Ascending aorta (tissue), 2 donors: ENCODE results near the gene MYH7B. TPM values are rescaled to one million over a fixed set of nuclear protein-coding genes. Genes with fewer than 3 reads are reported as not detected.

Experiments used
- DNase-seq, 2 donors: peaks; one replicate each; pipeline ENCODE4 v3.0.0-alpha.2; 2019; ENCODE audit warnings: low spot score in 2 of 2
- H3K27ac ChIP-seq, 2 donors: fragments of 200-600 bp; sonication (generic); one replicate each; pipeline ENCODE4 v1.5.1; 2016 to 2017; ENCODE audit warnings: mild to moderate bottlenecking in 1 of 2
- H3K27me3 ChIP-seq: fragments of 200-600 bp; sonication (generic); one replicate; pipeline ENCODE4 v1.5.1; 2017
- H3K36me3 ChIP-seq, 2 donors: fragments of 200-600 bp; sonication (generic); one replicate each; pipeline ENCODE4 v1.5.1; 2016
- H3K4me1 ChIP-seq, 2 donors: fragments of 200-600 bp; sonication (generic); one replicate each; pipeline ENCODE4 v1.5.1; 2016 to 2017; ENCODE audit warnings: mild to moderate bottlenecking in 1 of 2
- H3K4me3 ChIP-seq, 2 donors: fragments of 200-600 bp; sonication (generic); one replicate each; pipeline ENCODE4 v1.5.1; 2016 to 2017; ENCODE audit warnings: mild to moderate bottlenecking in 1 of 2
- H3K9me3 ChIP-seq, 2 donors: fragments of 200-600 bp; sonication (generic); one replicate each; pipeline ENCODE4 v1.5.1; 2016
- intact Hi-C: fragments of 100-400 bp; cut with DNase I; formaldehyde crosslinking; loops from one replicate; pipeline ENCODE4 v1.15.1; 2023
- total RNA-seq: library from RNA; depleted of rRNA; stranded (reverse); fragments of >200 nt; gene quantifications from one replicate; pipeline ENCODE4 v1.1.0, GENCODE V29; 2016
- TF ChIP-seq, protein P1 (sequence below), 3 experiments: fragments of 200-600 bp in 2 of 3; fragments of 450-650 bp in 1 of 3; sonication (generic) in 2 of 3; IDR thresholded peaks; one replicate each; pipeline ENCODE4 v1.5.1; 2016 to 2019; ENCODE audit warnings: antibody characterized with exemption in 3 of 3, mild to moderate bottlenecking in 1 of 3, moderate library complexity in 1 of 3

MYH7B gene
- total RNA-seq, 1 donor from 2014 or later = 4.7 TPM

DNA sequence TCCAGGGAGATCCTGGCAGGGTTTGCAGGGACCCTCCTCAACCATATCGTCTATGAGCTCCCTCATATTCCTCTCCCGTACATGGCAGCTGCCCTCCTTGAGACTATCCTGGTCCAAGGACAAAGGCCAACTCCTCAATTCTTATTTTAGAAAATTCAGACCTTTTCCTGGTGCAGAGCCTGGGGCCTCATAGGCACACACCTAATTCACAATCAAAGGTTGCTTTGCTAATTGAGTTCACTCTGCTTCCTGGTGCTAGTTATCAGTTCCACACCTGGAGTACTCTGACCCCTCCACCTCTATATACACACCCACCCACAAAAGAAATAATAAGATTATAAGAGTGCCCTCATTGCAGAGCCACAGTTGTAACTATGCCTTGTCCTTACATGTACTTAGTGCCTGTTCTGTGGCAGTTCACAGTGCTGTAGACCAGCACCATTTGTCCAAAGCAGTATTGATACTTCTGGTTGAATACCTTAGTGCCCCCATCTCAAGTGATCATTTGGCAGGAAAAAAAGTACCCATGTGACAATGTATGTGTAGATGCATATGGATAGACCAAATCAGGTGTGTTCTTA lies 38.8 kb upstream of the MYH7B start:
- intact Hi-C loops = no loop called here
- no peak overlapping the region for H3K27ac ChIP-seq
- no peak for DNase-seq
- TF ChIP-seq, protein P1, sequence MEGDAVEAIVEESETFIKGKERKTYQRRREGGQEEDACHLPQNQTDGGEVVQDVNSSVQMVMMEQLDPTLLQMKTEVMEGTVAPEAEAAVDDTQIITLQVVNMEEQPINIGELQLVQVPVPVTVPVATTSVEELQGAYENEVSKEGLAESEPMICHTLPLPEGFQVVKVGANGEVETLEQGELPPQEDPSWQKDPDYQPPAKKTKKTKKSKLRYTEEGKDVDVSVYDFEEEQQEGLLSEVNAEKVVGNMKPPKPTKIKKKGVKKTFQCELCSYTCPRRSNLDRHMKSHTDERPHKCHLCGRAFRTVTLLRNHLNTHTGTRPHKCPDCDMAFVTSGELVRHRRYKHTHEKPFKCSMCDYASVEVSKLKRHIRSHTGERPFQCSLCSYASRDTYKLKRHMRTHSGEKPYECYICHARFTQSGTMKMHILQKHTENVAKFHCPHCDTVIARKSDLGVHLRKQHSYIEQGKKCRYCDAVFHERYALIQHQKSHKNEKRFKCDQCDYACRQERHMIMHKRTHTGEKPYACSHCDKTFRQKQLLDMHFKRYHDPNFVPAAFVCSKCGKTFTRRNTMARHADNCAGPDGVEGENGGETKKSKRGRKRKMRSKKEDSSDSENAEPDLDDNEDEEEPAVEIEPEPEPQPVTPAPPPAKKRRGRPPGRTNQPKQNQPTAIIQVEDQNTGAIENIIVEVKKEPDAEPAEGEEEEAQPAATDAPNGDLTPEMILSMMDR (IDR thresholded peaks at IDR 0.05) = no peak
- H3K9me3 ChIP-seq = no peaks in the 10 kb centered on the region
- H3K36me3 ChIP-seq = peaks cover 16 to 17% of the 10 kb centered on the region in 2 donors
- no peaks in the 10 kb centered on the region for H3K27me3 ChIP-seq
- no peak overlapping the region for H3K4me3 ChIP-seq
- peaks cover 1 to 4% of the 10 kb centered on the region in 2 donors for H3K4me1 ChIP-seq

DNA sequence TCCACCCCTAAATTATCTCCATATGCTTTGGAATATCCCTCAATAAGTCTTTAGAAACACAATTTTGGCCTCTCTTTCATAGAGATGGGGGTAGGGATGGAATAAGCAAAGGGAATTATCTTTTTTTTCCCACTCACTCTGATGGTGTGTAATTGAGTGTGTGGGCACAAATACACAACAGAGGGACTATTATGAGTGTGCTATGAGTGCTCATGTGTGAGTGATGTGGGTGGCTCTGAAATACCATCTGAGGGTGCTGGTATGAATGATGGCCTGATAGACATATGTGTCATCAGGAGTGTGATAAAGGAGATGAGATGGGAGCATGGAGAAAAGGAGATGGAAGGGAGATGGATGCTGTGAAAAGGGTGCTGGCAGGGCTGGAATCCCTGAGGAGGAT lies 35.6 kb upstream of the MYH7B start:
- intact Hi-C loops = no loop called here
- no peak for DNase-seq
- H3K36me3 ChIP-seq = peaks cover 19 to 29% of the 10 kb centered on the region in 2 donors

DNA sequence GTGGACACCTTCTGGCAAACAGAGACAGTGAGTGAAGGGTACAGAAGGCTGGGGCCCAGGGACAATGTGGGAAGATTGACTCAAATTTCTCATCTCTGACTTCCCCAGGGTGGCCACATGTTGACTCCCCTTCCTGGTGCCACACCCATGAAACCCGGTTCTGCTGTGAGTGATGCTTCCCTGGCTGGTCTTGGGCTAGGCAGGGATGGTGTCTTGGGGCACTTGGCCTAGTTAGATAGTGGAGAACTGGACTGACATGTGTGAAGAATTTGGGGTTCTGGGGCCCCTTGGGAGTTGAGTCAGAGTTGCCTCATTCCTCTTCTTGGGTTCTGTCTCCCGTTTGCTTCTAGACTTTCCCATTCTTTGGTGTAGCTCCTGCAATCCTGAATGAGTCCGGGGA lies 34.2 kb upstream of the MYH7B start:
- Histone ChIP-seq H3K9me3 (no peaks in the 10 kb centered on the region), H3K27me3 (no peaks in the 10 kb centered on the region), H3K27ac (peak overlapping the region; percentile 15 to 78), H3K4me3 (no peak overlapping the region), H3K36me3 (peaks cover 30 to 42% of the 10 kb centered on the region in 2 donors), H3K4me1 (peaks cover 0 to 16% of the 10 kb centered on the region in 2 donors)
- TF ChIP-seq, protein P1 (IDR thresholded peaks at IDR 0.05) = no peak
- intact Hi-C loops = no loop called here
- no peak for DNase-seq

More for the DNA sequence above, 35.6 kb upstream of the MYH7B start:
- peaks cover 4 to 16% of the 10 kb centered on the region in 2 donors for H3K4me1 ChIP-seq
- H3K4me3 ChIP-seq = no peak overlapping the region
- no peaks in the 10 kb centered on the region for H3K27me3 ChIP-seq
- TF ChIP-seq, protein P1 (IDR thresholded peaks at IDR 0.05) = no peak
- peak overlapping the region in 1 of 2 donors; percentile 78 for H3K27ac ChIP-seq
- H3K9me3 ChIP-seq = no peaks in the 10 kb centered on the region

DNA sequence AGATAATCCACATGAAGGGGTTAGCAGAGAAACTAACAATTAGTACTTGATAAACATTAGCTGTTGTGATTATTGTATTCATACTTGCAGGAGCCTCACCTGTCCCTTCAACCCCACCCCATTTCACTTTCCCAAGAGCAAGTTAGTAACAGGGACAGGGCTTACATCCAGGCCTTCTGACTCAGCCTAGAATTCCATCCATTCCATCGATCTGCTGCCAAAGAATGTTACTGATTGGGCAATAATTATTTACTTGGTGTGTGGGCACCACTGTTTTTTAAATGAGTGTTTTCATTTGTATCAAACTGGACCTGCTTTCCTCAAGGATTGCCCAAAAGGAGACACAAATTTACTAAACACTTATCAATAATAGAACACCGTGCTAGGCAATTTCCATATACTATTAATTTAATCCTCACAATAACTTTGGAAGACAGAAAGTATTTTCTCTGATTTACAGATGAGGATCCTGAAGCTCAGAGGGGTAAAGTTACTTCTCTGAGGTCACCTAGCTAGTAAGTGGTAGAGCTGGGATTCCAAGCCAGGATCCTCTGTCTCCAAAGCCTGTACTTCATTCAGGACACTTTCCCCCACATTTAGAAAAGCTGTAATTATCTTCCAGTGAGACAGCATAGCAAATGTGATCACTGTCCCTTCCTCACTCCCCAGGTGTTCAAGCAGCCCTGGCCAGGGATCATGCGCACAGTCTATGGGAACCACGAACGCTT lies 32.9 kb upstream of the MYH7B start:
- Histone ChIP-seq H3K36me3 (peaks cover 41 to 54% of the 10 kb centered on the region in 2 donors), H3K4me3 (no peak overlapping the region), H3K4me1 (peaks cover 0 to 19% of the 10 kb centered on the region in 2 donors), H3K27me3 (no peaks in the 10 kb centered on the region), H3K9me3 (no peaks in the 10 kb centered on the region), H3K27ac (peak overlapping the region; percentile 15 to 78)
- intact Hi-C loops = loop anchor here (1.0 to 2.0 kb wide), 2 partner anchors 32 to 46 kb away; partner anchors contain the start of genes GSS and MYH7B
- peak in 1 of 2 donors; percentile 79 for DNase-seq
- TF ChIP-seq, protein P1 (IDR thresholded peaks at IDR 0.05) = no peak

DNA sequence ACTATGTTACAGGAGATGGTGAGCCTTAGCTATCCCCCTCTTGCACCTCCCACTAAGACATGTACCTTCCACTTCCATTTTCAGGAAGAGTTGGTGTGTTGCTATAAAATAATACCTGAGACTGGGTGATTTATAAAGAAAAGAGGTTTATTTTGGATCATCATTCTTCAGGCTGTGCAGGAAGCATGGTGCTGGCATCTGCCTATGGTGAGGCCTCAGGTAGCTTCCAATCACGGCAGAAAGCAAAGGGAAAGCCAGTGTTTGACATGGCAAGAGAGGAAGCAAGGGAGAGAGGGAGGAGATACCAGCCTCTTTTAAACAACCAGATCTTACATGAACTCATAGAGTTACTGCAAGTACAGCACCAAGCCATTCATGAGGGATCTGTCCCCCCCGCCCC lies 32.3 kb upstream of the MYH7B start:
- Histone ChIP-seq H3K4me3 (no peak overlapping the region), H3K9me3 (no peaks in the 10 kb centered on the region), H3K27ac (peak overlapping the region; percentile 15 to 64), H3K4me1 (peaks cover 0 to 19% of the 10 kb centered on the region in 2 donors), H3K36me3 (peaks cover 42 to 59% of the 10 kb centered on the region in 2 donors), H3K27me3 (no peaks in the 10 kb centered on the region)
- intact Hi-C loops = loop anchor here (2.0 kb wide), 1 partner anchor 31 kb away; the partner anchor contains the start of genes GSS and MYH7B
- TF ChIP-seq, protein P1 (IDR thresholded peaks at IDR 0.05) = no peak
- DNase-seq = no peak
